GM12878 (cell line): ENCODE results near the gene CNST. TPM values are rescaled to one million over a fixed set of nuclear protein-coding genes. Genes with fewer than 3 reads are reported as not detected.

Source experiments
- CBX3 ChIP-seq: fragments of 200-600 bp; sonication (generic); IDR thresholded peaks from 2 replicates; pipeline ENCODE4 v1.6.1; 2016; ENCODE audit warnings: low read depth, borderline replicate concordance
- MYB ChIP-seq: fragments of 150-350 bp; IDR thresholded peaks from 2 replicates; pipeline ENCODE4 v1.6.1; 2014; ENCODE audit warnings: mild to moderate bottlenecking, low read depth, low read length, borderline replicate concordance
- NR2C2 ChIP-seq: IDR thresholded peaks from 2 replicates; pipeline ENCODE4 v1.6.1; 2011; ENCODE audit warnings: borderline replicate concordance, low read depth; ENCODE audit not compliant: control insufficient read depth, insufficient read length
- RELA ChIP-seq: fragments of 450-650 bp; IDR thresholded peaks from 2 replicates; pipeline ENCODE4 v1.8.0; 2014; ENCODE audit warnings: borderline replicate concordance; ENCODE audit not compliant: partially characterized antibody
- polyA plus RNA-seq, 11 experiments: library from polyadenylated mRNA; depleted of rRNA in 4 of 11; unstranded in 6 of 11; stranded (reverse) in 5 of 11; fragments of >200 nt; fragmentation: Nextera tagmentation in 4 of 11; fragmentation: Illumina TruSeq in 1 of 11; extraction: Ambion mirVana in 4 of 11; extraction: Trizol in 1 of 11; gene quantifications; 1 replicate in 1 of 11; 2 replicates in 10 of 11; pipeline versions ENCODE4 v1.2.1 to v1.2.3, GENCODE V29; 2011 to 2016; ENCODE audit warnings: inconsistent platforms in 2 of 11, missing spikeins in 2 of 11, low read depth in 1 of 11
- total RNA-seq, 4 experiments: library from RNA; depleted of rRNA in 3 of 4; stranded (reverse); fragments of >200 nt in 3 of 4; fragmentation: Illumina TruSeq in 1 of 4; extraction: Trizol in 1 of 4; gene quantifications; 2 replicates each; pipeline versions ENCODE4 v1.2.1 to v1.2.3, GENCODE V29; 2013 to 2021
- TF ChIP-seq, protein P1 (sequence below): fragments of 150-350 bp; IDR thresholded peaks from 2 replicates; pipeline ENCODE4 v1.6.1; 2014; ENCODE audit warnings: mild to moderate bottlenecking, low read depth, low read length
- TF ChIP-seq, protein P2 (sequence below): fragments of 450-650 bp; formaldehyde crosslinking; IDR thresholded peaks from 2 replicates; pipeline ENCODE4 v1.5.0; 2022; ENCODE audit warnings: mild to moderate bottlenecking, missing genetic modification characterization
- TF ChIP-seq, protein P3 (sequence below): IDR thresholded peaks from 2 replicates; pipeline ENCODE4 v1.6.1; 2012; ENCODE audit warnings: mild to moderate bottlenecking, low read depth, low read length

The CNST gene
- total and polyA plus RNA-seq, 10 of the 15 experiments (the other 5 are each of a cell fraction or from before 2014, with no cell fraction given), result 4.8 to 16.2 (median 12.3) TPM

DNA sequence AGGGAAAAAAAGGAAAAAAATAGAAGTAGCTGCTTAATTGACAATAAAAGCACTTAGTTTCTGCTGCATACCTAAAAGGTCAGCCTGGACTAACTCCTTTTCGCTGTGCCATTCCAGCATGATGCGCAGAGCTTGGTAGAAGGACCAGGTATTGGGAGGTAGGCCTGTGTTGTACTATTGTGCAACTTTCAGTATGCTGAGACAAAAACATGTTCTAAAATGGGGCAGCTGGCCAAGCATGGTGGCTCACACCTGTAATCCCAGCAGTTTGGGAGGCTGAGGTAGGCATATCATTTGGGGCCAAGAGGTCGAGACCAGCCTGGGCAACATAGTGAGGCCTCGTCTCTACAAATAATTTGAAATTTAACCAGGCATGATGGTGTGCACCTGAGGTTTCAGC lies 142.9 kb downstream of the CNST start (continued):
- TF ChIP-seq RELA (no peak), CBX3 (no peak), NR2C2 (no peak), MYB (no peak)
- TF ChIP-seq, protein P1, sequence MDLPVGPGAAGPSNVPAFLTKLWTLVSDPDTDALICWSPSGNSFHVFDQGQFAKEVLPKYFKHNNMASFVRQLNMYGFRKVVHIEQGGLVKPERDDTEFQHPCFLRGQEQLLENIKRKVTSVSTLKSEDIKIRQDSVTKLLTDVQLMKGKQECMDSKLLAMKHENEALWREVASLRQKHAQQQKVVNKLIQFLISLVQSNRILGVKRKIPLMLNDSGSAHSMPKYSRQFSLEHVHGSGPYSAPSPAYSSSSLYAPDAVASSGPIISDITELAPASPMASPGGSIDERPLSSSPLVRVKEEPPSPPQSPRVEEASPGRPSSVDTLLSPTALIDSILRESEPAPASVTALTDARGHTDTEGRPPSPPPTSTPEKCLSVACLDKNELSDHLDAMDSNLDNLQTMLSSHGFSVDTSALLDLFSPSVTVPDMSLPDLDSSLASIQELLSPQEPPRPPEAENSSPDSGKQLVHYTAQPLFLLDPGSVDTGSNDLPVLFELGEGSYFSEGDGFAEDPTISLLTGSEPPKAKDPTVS, result no peak
- TF ChIP-seq, protein P2, sequence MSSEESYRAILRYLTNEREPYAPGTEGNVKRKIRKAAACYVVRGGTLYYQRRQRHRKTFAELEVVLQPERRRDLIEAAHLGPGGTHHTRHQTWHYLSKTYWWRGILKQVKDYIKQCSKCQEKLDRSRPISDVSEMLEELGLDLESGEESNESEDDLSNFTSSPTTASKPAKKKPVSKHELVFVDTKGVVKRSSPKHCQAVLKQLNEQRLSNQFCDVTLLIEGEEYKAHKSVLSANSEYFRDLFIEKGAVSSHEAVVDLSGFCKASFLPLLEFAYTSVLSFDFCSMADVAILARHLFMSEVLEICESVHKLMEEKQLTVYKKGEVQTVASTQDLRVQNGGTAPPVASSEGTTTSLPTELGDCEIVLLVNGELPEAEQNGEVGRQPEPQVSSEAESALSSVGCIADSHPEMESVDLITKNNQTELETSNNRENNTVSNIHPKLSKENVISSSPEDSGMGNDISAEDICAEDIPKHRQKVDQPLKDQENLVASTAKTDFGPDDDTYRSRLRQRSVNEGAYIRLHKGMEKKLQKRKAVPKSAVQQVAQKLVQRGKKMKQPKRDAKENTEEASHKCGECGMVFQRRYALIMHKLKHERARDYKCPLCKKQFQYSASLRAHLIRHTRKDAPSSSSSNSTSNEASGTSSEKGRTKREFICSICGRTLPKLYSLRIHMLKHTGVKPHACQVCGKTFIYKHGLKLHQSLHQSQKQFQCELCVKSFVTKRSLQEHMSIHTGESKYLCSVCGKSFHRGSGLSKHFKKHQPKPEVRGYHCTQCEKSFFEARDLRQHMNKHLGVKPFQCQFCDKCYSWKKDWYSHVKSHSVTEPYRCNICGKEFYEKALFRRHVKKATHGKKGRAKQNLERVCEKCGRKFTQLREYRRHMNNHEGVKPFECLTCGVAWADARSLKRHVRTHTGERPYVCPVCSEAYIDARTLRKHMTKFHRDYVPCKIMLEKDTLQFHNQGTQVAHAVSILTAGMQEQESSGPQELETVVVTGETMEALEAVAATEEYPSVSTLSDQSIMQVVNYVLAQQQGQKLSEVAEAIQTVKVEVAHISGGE (CRISPR knock-in tag), result no peak
- TF ChIP-seq, protein P3, sequence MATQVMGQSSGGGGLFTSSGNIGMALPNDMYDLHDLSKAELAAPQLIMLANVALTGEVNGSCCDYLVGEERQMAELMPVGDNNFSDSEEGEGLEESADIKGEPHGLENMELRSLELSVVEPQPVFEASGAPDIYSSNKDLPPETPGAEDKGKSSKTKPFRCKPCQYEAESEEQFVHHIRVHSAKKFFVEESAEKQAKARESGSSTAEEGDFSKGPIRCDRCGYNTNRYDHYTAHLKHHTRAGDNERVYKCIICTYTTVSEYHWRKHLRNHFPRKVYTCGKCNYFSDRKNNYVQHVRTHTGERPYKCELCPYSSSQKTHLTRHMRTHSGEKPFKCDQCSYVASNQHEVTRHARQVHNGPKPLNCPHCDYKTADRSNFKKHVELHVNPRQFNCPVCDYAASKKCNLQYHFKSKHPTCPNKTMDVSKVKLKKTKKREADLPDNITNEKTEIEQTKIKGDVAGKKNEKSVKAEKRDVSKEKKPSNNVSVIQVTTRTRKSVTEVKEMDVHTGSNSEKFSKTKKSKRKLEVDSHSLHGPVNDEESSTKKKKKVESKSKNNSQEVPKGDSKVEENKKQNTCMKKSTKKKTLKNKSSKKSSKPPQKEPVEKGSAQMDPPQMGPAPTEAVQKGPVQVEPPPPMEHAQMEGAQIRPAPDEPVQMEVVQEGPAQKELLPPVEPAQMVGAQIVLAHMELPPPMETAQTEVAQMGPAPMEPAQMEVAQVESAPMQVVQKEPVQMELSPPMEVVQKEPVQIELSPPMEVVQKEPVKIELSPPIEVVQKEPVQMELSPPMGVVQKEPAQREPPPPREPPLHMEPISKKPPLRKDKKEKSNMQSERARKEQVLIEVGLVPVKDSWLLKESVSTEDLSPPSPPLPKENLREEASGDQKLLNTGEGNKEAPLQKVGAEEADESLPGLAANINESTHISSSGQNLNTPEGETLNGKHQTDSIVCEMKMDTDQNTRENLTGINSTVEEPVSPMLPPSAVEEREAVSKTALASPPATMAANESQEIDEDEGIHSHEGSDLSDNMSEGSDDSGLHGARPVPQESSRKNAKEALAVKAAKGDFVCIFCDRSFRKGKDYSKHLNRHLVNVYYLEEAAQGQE, result no peak
